Neural cell (in vitro differentiated cells): ENCODE results near the gene RDH16. TPM values are rescaled to one million over a fixed set of nuclear protein-coding genes. Genes with fewer than 3 reads are reported as not detected.

Experiments used
- H2AFZ ChIP-seq: fragments of 200-600, 300-800 bp; sonication (generic), shearing (Covaris generic); 2 replicates; pipeline ENCODE4 v1.6.0; 2014; ENCODE audit warnings: low read depth, mild to moderate bottlenecking, antibody characterized with exemption, low read length, moderate library complexity
- H3F3A ChIP-seq: fragments of 200-600 bp; shearing (Covaris generic); 2 replicates; pipeline ENCODE4 v1.6.1; 2016; ENCODE audit warnings: mild to moderate bottlenecking, moderate library complexity, mixed read lengths, antibody characterized with exemption, low read length; ENCODE audit not compliant: insufficient read depth, poor library complexity, severe bottlenecking
- H3K27ac ChIP-seq: fragments of 200-600, 300-800 bp; sonication (generic), shearing (Covaris generic); 2 replicates; pipeline ENCODE4 v1.5.1; 2014; ENCODE audit warnings: mild to moderate bottlenecking, low read length, moderate library complexity
- H3K27me3 ChIP-seq: fragments of 300-800, 200-600 bp; sonication (generic), shearing (Covaris generic); 2 replicates; pipeline ENCODE4 v1.6.0; 2014; ENCODE audit warnings: mild to moderate bottlenecking, low read depth, low read length, moderate library complexity; ENCODE audit not compliant: insufficient read depth
- H3K36me3 ChIP-seq: fragments of 300-800, 200-600 bp; sonication (generic), shearing (Covaris generic); 2 replicates; pipeline ENCODE4 v1.5.1; 2014; ENCODE audit warnings: mild to moderate bottlenecking, antibody characterized with exemption, low read length, moderate library complexity; ENCODE audit not compliant: insufficient read depth
- H3K4me2 ChIP-seq: fragments of 300-800, 200-600 bp; sonication (generic), shearing (Covaris generic); 2 replicates; pipeline ENCODE4 v1.6.0; 2014; ENCODE audit warnings: mild to moderate bottlenecking, low read length
- H3K4me3 ChIP-seq: fragments of 300-800, 200-600 bp; sonication (generic), shearing (Covaris generic); 2 replicates; pipeline ENCODE4 v1.5.1; 2014; ENCODE audit warnings: mild to moderate bottlenecking, low read length, moderate library complexity
- H3K79me2 ChIP-seq: fragments of 200-600 bp; shearing (Covaris generic); replicated peaks from 2 replicates; pipeline ENCODE4 v1.6.0; 2014; ENCODE audit warnings: mild to moderate bottlenecking, low read length, moderate library complexity; ENCODE audit not compliant: insufficient read depth
- H3K9ac ChIP-seq: fragments of 300-800, 200-600 bp; sonication (generic), shearing (Covaris generic); 2 replicates; pipeline ENCODE4 v1.6.1; 2016; ENCODE audit warnings: mild to moderate bottlenecking, low read length, mixed read lengths
- H3K9me2 ChIP-seq: fragments of 200-600 bp; shearing (Covaris generic); 2 replicates; pipeline ENCODE4 v1.6.1; 2016; ENCODE audit warnings: mild to moderate bottlenecking, low read length, mixed read lengths; ENCODE audit not compliant: insufficient read depth
- H3K9me3 ChIP-seq: fragments of 200-600, 300-800 bp; sonication (generic), shearing (Covaris generic); 2 replicates; pipeline ENCODE4 v1.6.1; 2016; ENCODE audit warnings: mild to moderate bottlenecking, mixed run types, low read length, moderate library complexity, mixed read lengths
- H4K20me1 ChIP-seq: fragments of 200-600 bp; shearing (Covaris generic); 2 replicates; pipeline ENCODE4 v1.6.1; 2016; ENCODE audit warnings: mild to moderate bottlenecking, mixed run types; ENCODE audit not compliant: insufficient read depth
- CTCF ChIP-seq: fragments of 450-650 bp; IDR thresholded peaks from 2 replicates; pipeline ENCODE4 v1.5.1; 2014; ENCODE audit warnings: antibody characterized with exemption, mild to moderate bottlenecking, moderate library complexity; ENCODE audit not compliant: poor library complexity, severe bottlenecking
- EP300 ChIP-seq: fragments of 450-650 bp; conservative IDR thresholded peaks from 2 replicates; pipeline ENCODE4 v1.6.1; 2014; ENCODE audit warnings: antibody characterized with exemption, mild to moderate bottlenecking, moderate library complexity; ENCODE audit not compliant: poor library complexity, severe bottlenecking
- EZH2 ChIP-seq: fragments of 200-600, 300-800 bp; shearing (Covaris generic), sonication (generic); IDR thresholded peaks from 2 replicates; pipeline ENCODE4 v1.6.1; 2014; ENCODE audit warnings: antibody characterized with exemption, low read length, borderline replicate concordance, mild to moderate bottlenecking; ENCODE audit not compliant: insufficient read depth, poor library complexity, severe bottlenecking
- MXI1 ChIP-seq: fragments of 450-650 bp; conservative IDR thresholded peaks from 2 replicates; pipeline ENCODE4 v1.6.1; 2014; ENCODE audit warnings: antibody characterized with exemption, mild to moderate bottlenecking; ENCODE audit not compliant: poor library complexity, severe bottlenecking
- POLR2AphosphoS5 ChIP-seq: IDR thresholded peaks from 2 replicates; pipeline ENCODE4 v1.6.1; 2012
- RAD21 ChIP-seq: fragments of 450-650 bp; conservative IDR thresholded peaks from 2 replicates; pipeline ENCODE4 v1.6.1; 2014; ENCODE audit warnings: antibody characterized with exemption, mild to moderate bottlenecking, moderate library complexity
- REST ChIP-seq: IDR thresholded peaks from 2 replicates; pipeline ENCODE4 v1.6.1; 2012; ENCODE audit warnings: borderline replicate concordance
- SMC3 ChIP-seq: fragments of 450-650 bp; conservative IDR thresholded peaks from 2 replicates; pipeline ENCODE4 v1.6.1; 2014; ENCODE audit warnings: antibody characterized with exemption, mild to moderate bottlenecking, moderate library complexity; ENCODE audit not compliant: poor library complexity
- TAF1 ChIP-seq: IDR thresholded peaks from 2 replicates; pipeline ENCODE4 v1.6.1; 2012; ENCODE audit warnings: low read depth
- polyA plus RNA-seq: library from polyadenylated mRNA; depleted of rRNA; stranded (reverse); fragments of >200 nt; gene quantifications from 2 replicates; pipeline ENCODE4 v1.2.3, GENCODE V29; 2014

Gene RDH16
- polyA plus RNA-seq, 1 donor from 2014 or later, result 1.0 TPM

DNA sequence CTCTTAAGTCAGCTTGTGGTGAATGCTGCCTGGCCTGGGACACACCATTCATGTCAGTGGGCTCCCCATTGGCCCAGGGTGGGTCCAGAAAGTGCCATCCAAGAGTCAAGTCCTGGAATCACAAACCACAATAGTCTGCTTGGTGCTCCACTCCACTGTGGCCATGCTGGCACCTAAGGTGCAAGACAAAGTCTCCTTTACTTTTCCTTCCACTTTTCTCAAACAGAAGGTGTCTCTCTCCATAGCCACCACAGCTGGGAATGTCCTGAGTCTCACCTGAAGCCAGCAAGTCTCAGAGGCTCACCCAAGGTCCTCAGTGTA, 9.0 kb downstream of the RDH16 start (continued):
- TF ChIP-seq EZH2, result no peak

GRCh38 chr12:56947633-56948456, 9.6 kb downstream of the RDH16 start:
- Histone ChIP-seq H3K9me2 (no peaks in the 10 kb centered on the region), H3K9ac (no peak overlapping the region), H3K9me3 (no peaks in the 10 kb centered on the region), H3K27ac (no peak overlapping the region), H4K20me1 (no peaks in the 10 kb centered on the region), H3K4me2 (no peak overlapping the region), H2AFZ (no peak overlapping the region), H3K36me3 (no peaks in the 10 kb centered on the region), H3K79me2 (no peaks in the 10 kb centered on the region), H3F3A (no peaks in the 10 kb centered on the region), H3K27me3 (no peaks in the 10 kb centered on the region), H3K4me3 (no peak overlapping the region)
- TF ChIP-seq EZH2 (no peak), MXI1 (no peak), CTCF (no peak), TAF1 (no peak), POLR2AphosphoS5 (no peak), RAD21 (no peak), REST (no peak), SMC3 (no peak), EP300 (no peak)

GRCh38 chr12:56943878-56944277, 13.5 kb downstream of the RDH16 start:
- Histone ChIP-seq H3K4me3 (no peak overlapping the region), H3K27me3 (no peaks in the 10 kb centered on the region), H3F3A (no peaks in the 10 kb centered on the region), H3K4me2 (no peak overlapping the region), H3K27ac (no peak overlapping the region), H3K9me2 (no peaks in the 10 kb centered on the region), H4K20me1 (no peaks in the 10 kb centered on the region), H3K36me3 (no peaks in the 10 kb centered on the region), H2AFZ (no peak overlapping the region), H3K9me3 (no peaks in the 10 kb centered on the region), H3K9ac (no peak overlapping the region), H3K79me2 (no peaks in the 10 kb centered on the region)
- TF ChIP-seq EP300 (no peak), SMC3 (no peak), EZH2 (no peak), POLR2AphosphoS5 (no peak), MXI1 (no peak), CTCF (no peak), REST (no peak), TAF1 (no peak), RAD21 (no peak)
